NB4 (cell line): ENCODE data around the gene TRIM3.

Source experiments
- CTCF ChIP-seq: IDR thresholded peaks from one replicate; pipeline ENCODE4 v1.5.1; 2012; ENCODE audit warnings: low read depth, low read length
- POLR2A ChIP-seq: IDR thresholded peaks from 2 replicates; pipeline ENCODE4 v1.6.1; 2011; ENCODE audit warnings: mild to moderate bottlenecking; ENCODE audit not compliant: insufficient read length; ENCODE audit errors: extremely low read depth

DNA sequence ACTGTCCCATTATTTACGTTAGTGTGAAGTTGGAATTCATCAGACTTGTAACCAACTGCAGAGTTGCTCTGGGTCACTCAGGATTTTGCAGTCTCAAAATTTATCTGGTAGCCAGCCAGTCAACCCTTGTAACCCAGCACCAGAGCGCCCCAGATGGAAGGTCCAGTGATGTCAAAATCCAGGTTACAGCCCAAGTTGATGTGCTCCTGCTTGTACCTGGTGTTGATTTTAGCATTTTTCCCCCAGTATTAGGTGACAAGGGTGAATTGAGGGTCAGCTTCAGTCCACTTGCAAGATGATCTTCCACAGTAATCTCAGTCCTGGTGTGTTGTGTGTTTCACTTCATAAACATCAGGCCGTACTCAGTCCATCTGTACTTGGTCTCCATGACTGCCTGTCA is 15.1 kb upstream of the TRIM3 start:
- TF ChIP-seq CTCF: no peak
- no peak for TF ChIP-seq POLR2A
